ENCODE data around the gene KCNIP1.

Gene KCNIP1

DNA sequence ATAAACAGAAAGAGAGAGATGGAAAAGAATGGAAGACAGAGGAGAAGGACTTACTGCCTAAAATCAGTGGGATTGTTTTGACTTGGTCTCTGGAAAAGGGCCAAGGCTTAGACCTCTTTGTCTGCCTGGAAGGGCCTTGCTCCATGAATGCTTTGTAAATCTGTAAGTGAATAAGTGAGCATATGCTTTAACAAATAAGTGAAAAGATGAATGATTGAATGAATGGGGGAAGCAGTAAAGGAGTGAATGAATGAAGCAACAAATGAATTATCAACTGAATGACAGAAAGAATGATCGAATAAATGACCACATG lies 5.5 kb downstream of the KCNIP1 start:
- no peak for DNase-seq

DNA sequence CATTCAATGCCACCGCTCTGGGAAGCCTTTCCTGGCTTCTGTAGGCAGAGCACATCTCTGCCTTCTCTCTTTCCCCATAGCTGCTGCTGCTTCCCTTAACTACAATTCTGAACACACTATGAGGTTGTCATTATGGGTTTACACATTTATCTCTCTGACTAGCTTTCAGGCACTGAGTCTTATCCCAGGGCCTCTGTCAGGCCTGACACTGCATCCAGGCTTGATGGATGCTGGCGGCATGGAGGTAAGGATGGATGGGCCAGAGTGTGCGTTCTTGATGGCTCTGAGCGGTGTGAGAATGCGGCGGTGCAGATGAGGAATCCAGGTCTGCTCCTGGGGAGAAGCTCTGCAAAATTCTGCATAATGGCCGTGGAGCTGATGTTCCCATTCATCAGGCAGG lies 6.3 kb downstream of the KCNIP1 start:
- DNase-seq = no peak

DNA sequence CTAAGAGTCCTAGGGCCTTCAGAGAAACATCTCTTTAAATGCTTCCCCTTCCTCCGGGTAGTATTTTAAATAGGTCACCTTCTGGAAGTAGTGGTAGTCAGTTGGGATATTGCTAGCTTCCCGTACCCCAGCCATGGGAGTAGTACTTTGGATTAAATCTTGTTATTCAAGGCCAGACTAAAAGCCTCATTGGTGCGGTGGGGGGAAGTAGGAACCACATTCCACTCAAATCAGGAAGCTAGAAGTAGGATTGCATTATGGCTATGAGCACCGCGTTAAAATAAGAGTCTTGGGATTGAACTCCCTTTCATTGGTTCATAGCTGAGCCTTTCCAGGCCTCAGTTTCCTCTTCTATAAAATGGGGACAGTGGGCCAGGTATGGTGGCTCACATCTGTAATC lies 6.7 kb downstream of the KCNIP1 start:
- no peak for DNase-seq

DNA sequence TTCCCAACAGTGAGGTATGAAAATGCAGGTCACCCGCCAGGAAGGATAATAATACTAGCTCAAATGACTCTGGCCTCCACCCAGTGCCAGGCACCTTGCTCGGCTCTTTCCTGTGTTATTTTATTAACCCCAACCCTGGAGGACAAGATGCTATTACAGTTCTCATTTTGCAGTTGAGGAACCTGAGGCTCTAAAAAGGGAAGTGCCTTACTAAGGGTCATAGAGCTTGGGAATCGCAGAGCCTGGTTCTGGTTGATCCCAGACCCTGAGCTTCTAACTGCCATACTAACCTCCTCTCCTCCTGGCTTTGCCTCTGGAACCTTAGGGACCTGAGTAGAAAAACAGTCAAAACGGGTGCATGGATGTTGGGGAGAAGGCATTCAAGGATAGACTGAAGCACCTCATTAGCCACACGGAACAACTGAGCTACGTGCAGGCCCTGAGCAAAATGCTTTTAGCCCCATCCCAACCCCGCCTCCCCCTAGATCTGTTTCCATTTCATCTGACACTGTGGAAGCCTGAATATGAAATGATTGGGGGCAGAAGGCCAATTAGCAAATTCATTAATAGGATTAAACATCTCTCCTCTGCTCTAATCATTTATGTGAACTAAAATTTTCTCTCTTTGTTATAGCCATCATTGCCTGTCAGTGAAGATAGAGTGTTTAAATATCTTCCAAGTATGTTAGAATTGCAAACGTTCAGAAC lies 7.9 kb downstream of the KCNIP1 start:
- DNase-seq = no peak

DNA sequence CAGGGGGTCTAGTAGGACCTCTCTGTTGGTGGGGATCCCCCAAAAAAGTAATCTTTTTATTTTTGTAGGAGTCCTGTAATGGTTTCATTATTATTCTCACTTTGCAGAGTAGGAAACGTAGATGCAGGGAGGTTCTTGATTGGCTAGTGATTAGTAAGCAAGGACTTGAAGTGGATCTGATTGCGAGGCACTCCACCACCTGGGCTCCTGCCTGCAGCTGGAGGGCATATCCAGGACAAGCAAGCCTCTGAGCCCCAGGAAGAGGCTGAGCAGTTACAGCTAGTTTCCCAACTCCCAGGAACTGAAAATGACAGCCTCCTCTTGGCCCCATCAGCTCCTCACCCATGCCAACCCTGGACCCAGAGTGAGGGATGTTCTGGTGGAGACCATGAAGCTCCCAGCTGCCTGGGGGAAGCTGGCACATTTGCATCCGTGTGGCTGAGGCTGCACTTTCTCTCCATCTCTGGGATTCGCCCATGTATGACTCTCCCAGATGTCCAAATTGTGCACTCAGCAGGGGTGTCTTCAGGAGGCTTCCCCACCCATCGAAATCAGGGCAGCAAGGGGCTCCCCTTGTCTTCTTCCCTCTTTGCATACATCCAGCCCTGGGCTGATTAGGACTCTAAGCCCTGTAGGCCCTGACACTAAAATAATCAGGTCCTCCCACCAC lies 10.2 kb downstream of the KCNIP1 start:
- DNase-seq = peak; percentile 26

DNA sequence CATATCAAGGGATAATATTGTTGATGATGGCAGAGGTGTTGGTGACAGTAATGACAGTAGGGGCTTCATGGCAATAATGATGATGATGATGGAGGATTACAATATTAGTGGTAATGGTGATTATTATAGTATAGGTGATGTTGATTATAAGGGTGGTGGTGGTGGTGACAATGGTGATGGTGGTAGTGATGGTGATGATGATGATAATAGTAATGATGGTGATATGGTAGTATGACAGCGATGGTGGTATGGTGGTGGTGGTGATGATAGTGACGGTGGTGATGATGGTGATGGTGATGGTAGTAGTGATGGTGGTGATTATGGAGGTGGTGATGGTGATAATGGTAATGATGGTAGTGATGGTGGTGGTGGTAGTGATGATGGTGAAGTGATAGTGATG lies 13.6 kb downstream of the KCNIP1 start:
- no peak for DNase-seq

DNA sequence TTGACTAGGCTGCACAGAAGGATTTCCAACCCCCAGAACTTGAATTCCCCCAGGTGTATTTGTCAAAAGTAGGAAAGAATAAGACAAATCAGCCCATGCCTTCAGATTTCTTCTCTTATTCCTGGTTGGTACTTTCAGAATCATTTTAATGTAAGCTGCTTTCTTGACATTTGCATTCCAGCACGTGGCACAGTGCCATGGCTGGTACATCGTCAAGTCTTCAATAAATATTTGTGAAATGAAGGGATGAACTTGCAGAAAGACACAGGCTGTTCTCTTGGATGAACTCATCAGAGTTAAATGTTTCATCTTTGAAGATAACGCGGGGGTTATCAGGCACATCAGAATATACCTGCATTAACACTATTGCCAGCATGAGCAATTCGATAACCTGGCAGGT lies 14.5 kb downstream of the KCNIP1 start:
- DNase-seq = no peak

DNA sequence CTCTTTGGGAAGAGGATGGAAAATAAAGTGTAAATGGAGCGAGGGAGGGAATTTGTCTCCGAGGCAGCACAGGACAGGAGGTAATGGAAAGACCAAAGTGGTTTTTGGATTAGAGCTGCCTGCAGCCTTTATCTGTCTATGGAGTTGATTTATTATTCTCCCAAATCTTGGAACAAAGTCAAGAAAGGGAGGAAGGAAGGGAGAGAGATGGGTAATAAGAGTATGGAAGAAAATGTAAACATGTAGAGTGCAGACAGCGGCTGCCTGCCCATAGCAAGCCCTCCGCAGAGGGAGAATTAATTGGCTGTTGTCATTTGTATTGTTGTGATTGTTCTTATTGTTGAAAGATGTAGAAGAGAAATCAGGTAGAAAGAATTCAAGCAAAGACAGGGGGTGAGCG lies 15.7 kb downstream of the KCNIP1 start:
- DNase-seq = no peak

DNA sequence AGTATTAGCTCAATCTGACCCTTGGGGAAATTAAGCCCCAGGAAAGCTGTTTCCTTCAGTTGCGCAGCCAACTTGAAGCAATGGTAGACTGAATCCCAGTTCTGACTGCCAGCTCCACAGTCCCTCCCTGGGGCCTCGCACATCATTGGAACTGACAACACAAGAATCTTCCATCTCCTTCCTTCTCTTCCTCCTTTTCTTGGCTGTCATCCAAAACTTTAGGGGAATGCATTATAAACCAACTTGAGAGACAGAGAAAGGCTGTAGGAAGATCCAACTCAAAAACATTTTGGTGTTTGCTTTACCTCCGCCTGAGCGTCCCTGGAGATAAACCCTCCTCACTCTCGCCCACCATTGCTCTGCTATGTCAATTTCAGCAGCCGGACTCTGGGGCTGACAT lies 16.6 kb downstream of the KCNIP1 start:
- no peak for DNase-seq

DNA sequence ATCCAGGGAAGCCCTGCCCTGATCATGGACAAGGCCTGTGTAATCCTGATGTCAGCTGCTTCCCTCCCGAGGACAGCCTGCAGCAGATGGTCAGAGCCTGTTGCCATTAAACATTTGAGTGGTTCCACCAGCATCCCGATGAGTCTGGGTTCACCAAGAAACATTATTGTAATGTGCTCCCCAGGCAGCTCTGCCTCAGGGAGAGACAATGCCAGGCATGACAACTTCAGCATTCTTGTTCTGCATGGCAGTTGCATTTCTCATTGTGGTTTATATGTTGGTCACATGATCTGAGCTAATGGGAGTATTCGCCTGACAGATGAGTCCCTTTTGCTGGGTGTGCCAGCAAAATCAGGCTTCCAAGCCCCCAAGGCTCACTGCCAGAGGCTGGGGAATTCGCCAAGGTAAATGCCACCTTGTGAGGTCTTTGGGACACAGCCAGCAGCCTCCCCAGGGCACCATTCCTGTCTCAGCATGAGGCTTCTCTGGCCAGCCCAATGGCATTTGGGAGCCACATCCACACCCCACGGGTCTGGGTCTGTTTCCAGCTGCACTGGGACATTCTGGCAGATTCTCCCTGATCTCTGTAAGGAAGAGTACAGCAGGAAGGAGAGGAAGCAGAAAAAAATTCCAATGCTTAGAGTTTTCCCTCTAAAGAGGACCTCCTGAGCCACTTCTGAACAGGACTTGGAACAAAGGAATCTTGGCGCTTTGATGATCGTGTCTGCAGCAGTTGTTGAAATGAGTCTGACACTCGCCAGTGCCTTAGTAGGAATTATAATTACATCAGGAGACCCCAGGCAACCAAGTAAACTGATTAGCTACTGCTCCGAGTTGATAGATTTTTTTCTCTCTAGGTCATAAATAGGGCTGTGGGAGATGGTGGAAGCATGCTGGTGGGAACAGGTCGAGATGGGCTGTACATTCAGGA lies 18.7 kb downstream of the KCNIP1 start:
- no peak for DNase-seq

DNA sequence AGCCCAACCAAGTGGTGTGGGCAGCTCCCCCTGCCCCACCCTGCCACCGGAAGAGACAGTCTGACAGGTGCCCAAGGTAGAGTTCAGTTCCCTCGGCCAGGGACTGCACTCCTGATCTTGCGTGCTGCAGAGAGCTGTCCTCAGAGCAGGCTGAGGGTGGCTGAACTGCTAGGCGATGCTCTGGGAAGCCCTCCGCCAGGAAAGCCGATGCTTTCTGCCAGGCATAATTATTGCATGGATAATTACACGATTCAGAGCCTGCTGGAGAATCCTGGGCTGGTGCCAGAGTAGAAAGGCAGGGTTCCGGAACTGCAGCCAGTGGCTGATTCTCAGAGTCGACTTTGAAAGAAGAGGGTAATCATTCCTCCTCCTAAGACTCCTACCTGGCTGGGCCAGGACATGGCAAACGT lies 19.3 kb downstream of the KCNIP1 start:
- no peak for DNase-seq

DNA sequence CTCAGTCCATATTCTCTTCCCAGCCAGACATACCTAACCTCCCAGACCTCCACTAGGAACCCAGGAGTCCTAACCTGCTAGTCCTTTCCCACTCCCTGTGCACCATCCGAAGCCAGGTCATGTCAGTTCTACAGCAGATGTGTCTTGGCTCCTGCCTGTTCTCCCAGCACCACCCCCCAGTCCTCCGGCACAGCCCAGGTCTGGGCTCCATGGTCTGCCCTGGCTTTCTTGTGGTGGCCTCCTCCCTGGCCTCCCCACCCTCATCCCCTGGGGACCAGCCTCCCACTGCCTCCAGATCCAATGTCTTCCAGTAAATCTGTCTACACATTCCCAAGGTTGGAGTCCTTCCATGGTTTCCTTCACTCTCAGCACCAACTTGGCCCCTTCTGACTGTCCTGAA lies 20.0 kb downstream of the KCNIP1 start:
- DNase-seq = no peak

DNA sequence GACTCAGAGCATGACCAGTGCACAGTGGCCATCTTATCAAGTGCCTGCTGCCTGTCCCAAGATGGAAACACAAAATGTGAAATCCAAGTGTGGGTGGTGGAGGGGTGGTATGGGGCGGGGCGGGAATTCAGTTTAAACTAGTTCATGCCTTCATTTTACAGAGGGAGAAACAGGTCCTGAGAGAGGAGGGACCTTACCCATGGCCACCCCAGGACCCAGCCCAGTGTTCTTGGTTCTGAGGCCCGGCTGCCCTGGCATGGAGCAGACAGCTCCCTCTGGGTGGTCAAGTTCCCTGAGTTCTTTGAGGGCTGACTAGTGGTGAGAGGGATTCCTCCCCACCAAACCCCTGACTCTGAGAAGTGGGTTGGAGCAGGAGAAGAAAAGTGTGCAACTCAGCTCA lies 20.8 kb downstream of the KCNIP1 start:
- no peak for DNase-seq

DNA sequence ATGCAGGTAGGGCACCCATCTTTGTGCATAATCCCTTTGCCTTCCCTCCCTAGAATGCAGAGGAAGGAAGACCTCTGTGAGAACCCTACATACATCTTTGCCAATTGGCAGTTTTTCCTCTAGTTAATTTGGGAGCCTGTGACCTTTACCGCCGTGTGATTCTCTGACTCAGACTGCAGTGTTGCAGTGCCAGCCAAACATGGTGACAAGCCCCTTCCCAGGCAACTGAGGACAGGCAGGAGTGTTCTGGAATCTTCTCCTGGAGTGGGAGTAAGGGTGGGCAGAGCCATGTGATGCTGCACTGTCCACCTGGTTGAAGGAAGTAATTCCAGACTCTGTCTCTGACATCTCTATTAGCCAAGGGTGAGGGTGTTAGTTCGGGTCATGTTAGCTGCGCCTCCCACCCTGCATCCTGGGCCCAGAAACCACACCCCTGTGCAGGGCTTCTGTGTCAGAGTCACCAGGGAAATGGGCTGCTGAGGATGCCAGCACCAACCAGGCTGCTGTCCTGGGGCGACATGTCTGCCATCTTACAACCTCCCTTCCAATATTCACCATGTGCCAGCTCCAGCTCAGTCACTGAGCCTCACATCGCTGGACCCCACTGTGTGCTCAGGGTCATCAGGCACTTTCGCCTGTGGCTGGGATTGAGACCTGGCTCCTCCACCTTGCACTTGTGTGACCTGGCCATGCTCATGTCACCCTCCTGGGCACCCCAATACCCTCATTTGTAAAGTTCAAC lies 21.8 kb downstream of the KCNIP1 start:
- DNase-seq = no peak

DNA sequence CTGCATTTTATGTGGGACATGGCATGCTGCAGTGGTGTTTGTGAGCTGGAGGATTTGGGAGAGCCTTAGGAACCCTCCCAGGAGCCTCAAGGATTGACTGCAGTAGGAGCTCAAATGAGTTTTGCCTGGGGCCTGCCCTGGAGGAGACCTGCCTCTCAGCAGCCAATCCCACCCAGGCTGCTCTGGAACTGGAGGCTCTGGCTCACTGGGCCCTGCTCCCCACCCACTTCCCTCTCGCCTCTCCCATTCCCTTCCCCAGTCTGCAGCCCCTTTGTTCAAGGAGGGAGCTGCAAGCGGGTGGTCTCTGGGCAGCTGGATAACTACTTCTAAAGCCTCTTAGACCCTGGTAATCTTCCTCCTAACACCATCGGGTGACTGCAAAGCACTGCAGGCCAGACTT lies 24.2 kb downstream of the KCNIP1 start:
- DNase-seq = no peak

DNA sequence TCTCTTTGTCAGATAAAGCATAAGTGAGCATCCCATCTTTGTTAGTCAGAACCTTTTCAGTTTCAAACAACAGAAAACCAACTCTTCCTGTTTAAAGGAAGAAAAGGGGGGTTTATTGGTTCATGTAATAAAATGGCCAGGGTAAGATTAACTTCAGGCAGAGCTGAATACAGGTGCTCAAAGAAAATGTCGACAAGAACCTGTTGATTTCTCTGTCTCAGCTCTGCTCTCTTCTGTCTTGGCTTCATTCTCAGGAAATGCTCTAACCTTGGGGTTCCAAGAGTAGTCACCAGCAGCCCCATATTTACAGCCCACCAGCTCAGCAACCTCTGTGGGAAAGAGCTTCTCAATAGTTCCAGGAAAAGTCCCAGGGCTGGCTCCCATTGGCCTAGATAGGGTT lies 25.2 kb downstream of the KCNIP1 start:
- DNase-seq = no peak

DNA sequence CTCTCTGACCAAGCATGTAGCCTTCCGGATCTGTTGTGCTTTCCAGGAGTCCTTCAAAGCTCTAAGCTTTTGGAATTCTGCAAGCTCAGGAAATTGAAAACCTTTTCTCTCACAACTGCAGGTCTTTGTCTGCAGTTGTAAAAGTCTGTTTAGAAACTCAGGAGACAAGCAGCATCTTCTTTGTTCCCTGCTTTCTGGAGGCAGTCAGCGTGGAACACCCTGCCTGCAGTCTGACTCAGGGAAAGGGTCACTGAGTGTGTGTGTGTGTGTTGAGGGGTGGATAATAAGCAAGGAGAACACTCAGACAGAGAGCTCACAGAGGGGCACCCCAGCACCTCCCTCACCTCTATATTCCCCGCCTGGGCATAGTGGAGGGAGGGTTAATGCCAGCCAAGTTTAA lies 29.1 kb downstream of the KCNIP1 start:
- no peak for DNase-seq

DNA sequence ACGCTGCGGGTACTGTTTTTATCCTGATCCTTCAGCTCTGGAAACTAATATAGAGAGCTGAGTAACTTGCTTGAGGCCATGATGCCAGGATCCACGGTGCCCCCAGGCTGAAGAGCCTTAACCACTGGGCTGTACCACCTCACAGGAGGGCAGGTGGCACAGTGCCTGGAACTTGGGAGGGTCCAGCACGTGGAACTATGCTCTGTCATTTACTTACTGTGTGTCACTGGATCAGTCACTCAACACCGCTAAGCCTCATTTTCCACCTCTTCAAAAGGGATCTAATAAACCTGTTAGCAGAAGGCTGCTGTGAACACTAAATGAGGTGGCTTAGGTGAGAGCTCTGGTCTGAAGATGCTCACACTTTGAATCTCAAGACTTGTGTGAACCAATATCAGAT lies 29.6 kb downstream of the KCNIP1 start:
- DNase-seq = no peak

DNA sequence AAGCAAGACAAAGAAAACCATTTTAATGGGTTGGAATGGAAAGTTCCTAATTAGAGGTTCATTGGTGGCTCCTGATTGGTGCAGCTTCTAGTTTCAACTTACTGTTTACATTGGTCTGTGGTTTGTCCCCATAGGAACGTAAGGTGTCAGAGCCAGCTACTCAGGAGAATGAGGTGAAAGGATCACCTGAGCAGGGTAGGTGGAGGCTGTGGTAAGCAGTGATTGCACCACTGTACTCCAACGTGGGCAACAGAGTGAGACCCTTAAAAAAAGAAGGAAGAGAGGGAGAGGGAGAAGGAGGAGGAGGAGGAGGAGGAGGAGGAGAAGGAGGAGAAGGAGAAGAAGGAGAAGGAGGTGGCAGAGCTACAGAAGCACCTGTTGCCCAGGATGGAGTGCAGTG lies 30.4 kb downstream of the KCNIP1 start:
- no peak for DNase-seq

DNA sequence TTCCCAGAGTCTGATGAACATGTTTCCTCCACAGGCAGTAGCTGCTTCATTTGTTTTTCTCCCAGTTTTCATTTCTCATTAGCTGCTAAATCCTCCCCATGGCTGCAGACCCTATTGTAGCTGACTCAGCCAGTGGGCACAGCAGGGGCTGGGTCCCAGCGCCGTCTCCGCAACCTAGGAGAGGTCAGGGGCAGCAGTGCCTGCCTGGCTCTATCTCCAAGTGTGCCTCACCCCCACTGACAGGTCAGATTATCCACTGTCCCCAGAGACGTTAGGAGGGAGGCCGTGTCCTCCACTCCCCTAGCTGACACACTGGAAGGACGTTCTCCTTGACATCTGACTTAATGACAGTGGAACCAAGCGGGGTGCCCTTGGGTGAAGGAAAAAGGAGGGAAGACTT lies 31.1 kb downstream of the KCNIP1 start:
- no peak for DNase-seq

DNA sequence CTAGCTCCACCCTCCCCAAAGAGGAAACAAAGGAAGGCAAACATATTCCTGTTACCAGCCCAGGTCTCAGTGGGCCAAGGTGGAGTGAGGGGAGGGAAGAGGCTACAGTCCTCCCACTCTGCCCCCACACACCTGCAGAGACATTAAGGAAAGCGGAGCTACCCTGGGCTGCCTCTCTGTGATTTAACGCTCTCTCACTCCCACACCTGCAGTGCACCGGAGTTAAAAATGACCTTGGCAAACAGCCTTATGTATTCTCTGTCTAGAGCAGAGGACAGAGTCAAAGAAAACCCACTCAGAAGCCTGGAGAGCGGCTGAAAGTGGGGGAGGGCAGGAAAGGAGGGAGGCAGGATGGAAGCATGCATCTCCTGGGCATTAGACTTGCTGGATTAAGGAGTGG lies 32.7 kb downstream of the KCNIP1 start:
- no peak for DNase-seq

DNA sequence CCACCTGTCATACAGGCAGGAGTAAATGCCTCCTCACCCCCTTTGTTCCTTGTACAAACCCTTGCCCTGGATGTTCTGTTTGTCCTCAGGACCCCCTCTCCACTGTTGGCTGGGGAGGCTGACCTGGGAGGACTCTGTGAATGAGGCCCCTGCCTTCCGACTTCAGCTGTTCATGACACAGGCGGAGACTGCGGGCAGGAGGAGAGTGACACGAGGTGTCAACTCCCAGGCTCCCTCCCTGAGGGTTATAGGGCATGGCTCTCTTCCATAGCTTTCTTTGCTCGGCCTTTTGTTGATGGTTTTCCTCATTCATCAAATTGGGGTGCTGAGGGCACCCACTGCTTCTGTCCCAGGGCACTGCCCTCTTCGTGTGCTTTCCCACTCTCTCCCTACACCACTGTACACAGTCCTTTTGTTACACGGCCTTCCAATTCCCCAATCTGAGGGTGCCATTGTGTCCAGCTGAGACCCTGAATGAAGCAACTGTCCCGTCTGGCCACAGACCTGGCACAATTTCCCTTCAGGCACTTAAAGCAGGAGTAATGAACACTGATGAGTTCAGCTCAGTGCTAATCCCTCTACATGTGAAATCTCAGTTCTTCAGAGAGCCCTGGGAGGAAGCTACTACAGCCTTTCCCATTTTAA lies 33.8 kb downstream of the KCNIP1 start:
- no peak for DNase-seq

DNA sequence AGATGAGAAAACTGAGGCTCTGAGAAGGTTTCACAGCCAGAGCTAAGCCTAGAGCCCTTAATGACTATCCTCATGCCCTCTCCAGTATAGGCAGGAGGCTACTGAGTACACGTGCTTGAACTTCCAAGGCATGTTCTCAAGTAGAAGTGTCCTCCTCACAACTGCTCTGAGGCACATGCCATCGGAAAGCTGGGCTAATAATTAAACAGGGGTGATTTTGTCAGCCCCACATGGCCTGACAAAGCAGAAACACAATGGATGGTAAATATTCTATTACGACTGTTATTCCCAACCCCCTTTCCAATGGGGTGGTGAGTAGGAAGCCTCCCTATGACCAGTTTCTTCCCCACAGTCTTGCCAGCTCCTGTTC lies 34.3 kb downstream of the KCNIP1 start:
- DNase-seq = no peak

Data from NCI-H510A (cell line).